GM23248 (cell line): ENCODE measurements around the gene FAM110D.

ENCODE experiments used
- EZH2 ChIP-seq: fragments of 200-600 bp; sonication (generic); IDR thresholded peaks from 2 replicates; pipeline ENCODE4 v1.6.1; 2018; ENCODE audit warnings: antibody characterized with exemption, mild to moderate bottlenecking; ENCODE audit not compliant: insufficient read depth, poor library complexity, severe bottlenecking
- EZH2phosphoT487 ChIP-seq: fragments of 200-600 bp; sonication (generic); IDR thresholded peaks from 2 replicates; pipeline ENCODE4 v1.6.1; 2018; ENCODE audit warnings: antibody characterized with exemption, moderate library complexity, mild to moderate bottlenecking, low read depth; ENCODE audit not compliant: insufficient read depth

DNA sequence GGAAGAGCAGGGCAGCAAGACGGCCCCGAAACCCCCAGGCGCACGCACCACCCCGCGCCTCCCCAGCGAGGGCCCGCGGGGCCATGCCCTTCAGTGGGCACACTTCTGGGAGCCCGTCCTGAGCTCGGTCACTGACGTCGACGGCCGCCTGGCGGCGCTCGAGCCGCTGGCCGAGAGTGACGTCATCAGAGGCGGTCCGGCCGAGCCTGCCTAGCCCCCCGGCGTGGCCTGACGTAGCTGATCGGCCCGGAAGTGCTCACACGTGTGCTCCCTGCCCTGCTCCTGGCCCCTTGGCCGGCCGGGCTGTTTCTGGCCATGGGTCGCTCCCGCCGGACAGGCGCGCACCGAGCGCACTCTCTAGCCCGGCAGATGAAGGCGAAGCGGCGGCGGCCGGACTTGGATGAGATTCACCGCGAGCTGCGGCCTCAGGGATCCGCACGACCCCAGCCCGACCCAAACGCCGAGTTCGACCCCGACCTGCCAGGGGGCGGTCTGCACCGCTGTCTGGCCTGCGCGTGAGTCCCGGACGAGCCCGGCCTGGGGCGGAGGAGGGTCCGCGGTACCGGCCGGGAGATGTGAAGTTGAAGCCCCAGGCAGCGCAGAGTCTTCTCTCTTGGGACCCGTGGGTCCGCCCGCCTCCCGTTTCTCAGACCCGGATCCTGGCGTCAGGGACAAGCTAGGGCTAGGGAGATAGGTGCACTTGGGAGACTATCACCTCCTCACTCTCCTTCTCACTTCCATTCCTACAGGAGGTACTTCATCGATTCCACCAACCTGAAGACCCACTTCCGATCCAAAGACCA, 11.0 kb downstream of the FAM110D start, which contains the start of gene ZNF593:
- TF ChIP-seq EZH2 (no peak), EZH2phosphoT487 (no peak)
